K562 (cell line): ENCODE measurements around the gene CCDC87. TPM values are rescaled to one million over a fixed set of nuclear protein-coding genes. Genes with fewer than 3 reads are reported as not detected.

ENCODE experiments used
- ARID2 ChIP-seq: fragments of 450-650 bp; IDR thresholded peaks from 2 replicates; pipeline ENCODE4 v1.6.1; 2017; ENCODE audit warnings: antibody characterized with exemption, mild to moderate bottlenecking
- CC2D1A ChIP-seq: fragments of 450-650 bp; IDR thresholded peaks from 2 replicates; pipeline ENCODE4 v1.6.1; 2017; ENCODE audit warnings: mild to moderate bottlenecking
- CEBPB ChIP-seq: fragments of 450-650 bp; IDR thresholded peaks from 2 replicates; pipeline ENCODE4 v1.6.1; 2016; ENCODE audit warnings: missing genetic modification characterization, missing compliant biosample characterization
- CHCHD3 ChIP-seq: fragments of 250-450 bp; sonication (Bioruptor Pico); IDR thresholded peaks from 2 replicates; pipeline ENCODE4 v2.1.2; 2022; ENCODE audit warnings: mild to moderate bottlenecking
- CTCFL ChIP-seq: IDR thresholded peaks from 2 replicates; pipeline ENCODE4 v1.6.1; 2011; ENCODE audit warnings: borderline replicate concordance, low read depth, mild to moderate bottlenecking, moderate library complexity, low read length; ENCODE audit not compliant: insufficient read depth, poor library complexity, severe bottlenecking
- DEAF1 ChIP-seq: fragments of 450-650 bp; formaldehyde crosslinking; IDR thresholded peaks from 2 replicates; pipeline ENCODE4 v1.4.0; 2020; ENCODE audit warnings: mild to moderate bottlenecking, moderate library complexity
- HSF4 ChIP-seq: fragments of 250-450 bp; sonication (Bioruptor Pico); IDR thresholded peaks from 2 replicates; pipeline ENCODE4 v2.1.2; 2022; ENCODE audit warnings: mild to moderate bottlenecking, moderate library complexity, borderline replicate concordance
- MCM7 ChIP-seq, 2 experiments: fragments of 450-650 bp; IDR thresholded peaks; 2 replicates each; pipeline ENCODE4 v1.6.1; 2016 to 2018
- OTX1 ChIP-seq: fragments of 450-650 bp; formaldehyde crosslinking; IDR thresholded peaks from 2 replicates; pipeline ENCODE4 v1.4.0; 2022; ENCODE audit warnings: mild to moderate bottlenecking
- SMARCC2 ChIP-seq: fragments of 450-650 bp; IDR thresholded peaks from 2 replicates; pipeline ENCODE4 v1.6.1; 2017; ENCODE audit warnings: antibody characterized with exemption, moderate library complexity, mild to moderate bottlenecking, low read depth
- SNRNP70 ChIP-seq: fragments of 200-400 bp; formaldehyde crosslinking; optimal IDR thresholded peaks from 2 replicates; pipeline ENCODE3; 2017; ENCODE audit warnings: low read depth, low read length
- TCF15 ChIP-seq: fragments of 250-450 bp; sonication (Bioruptor Pico); IDR thresholded peaks from 2 replicates; pipeline ENCODE4 v1.8.0; 2022; ENCODE audit warnings: moderate library complexity, mild to moderate bottlenecking, inconsistent platforms
- UBTF ChIP-seq, 2 experiments: IDR thresholded peaks; 2 replicates each; pipeline ENCODE4 v1.6.1; 2012; ENCODE audit warnings: improper control_type of control experiment in 2 of 2, low read depth in 2 of 2, low read length in 2 of 2, borderline replicate concordance in 1 of 2
- ZBTB1 ChIP-seq: sonication (generic); formaldehyde crosslinking; IDR thresholded peaks from 2 replicates; pipeline ENCODE4 v1.8.1; 2023; ENCODE audit warnings: missing genetic modification reagents, low read depth, mild to moderate bottlenecking, borderline replicate concordance
- ZNF23 ChIP-seq: fragments of 250-450 bp; sonication (Bioruptor Pico); IDR thresholded peaks from 2 replicates; pipeline ENCODE4 v1.4.0; 2020; ENCODE audit warnings: mild to moderate bottlenecking
- ZNF239 ChIP-seq: fragments of 250-450 bp; sonication (Bioruptor Pico); IDR thresholded peaks from 2 replicates; pipeline ENCODE4 v1.4.0; 2020; ENCODE audit warnings: mild to moderate bottlenecking
- ZNF583 ChIP-seq: fragments of 250-450 bp; sonication (Bioruptor Pico); IDR thresholded peaks from 2 replicates; pipeline ENCODE4 v1.4.0; 2020
- ZNF695 ChIP-seq: fragments of 450-650 bp; formaldehyde crosslinking; IDR thresholded peaks from 2 replicates; pipeline ENCODE4 v1.4.0; 2020; ENCODE audit warnings: mild to moderate bottlenecking, moderate library complexity
- polyA plus RNA-seq, 8 experiments: library from polyadenylated mRNA; depleted of rRNA in 4 of 8; stranded (reverse) in 5 of 8; unstranded in 3 of 8; fragments of >200 nt; fragmentation: Nextera tagmentation in 2 of 8; fragmentation: Illumina TruSeq in 1 of 8; extraction: Ambion mirVana in 2 of 8; extraction: Trizol in 1 of 8; gene quantifications; 2 replicates each; pipeline versions ENCODE4 v1.2.1 to v1.2.3, GENCODE V29; 2011 to 2014; ENCODE audit warnings: inconsistent platforms in 1 of 8, missing spikeins in 1 of 8
- total RNA-seq, 7 experiments: library from RNA; depleted of rRNA in 6 of 7; stranded (reverse); fragments of >200 nt in 6 of 7; fragmentation: Illumina TruSeq in 2 of 7; extraction: Trizol in 2 of 7; gene quantifications; 2 replicates each; pipeline versions ENCODE4 v1.2.1 to v1.2.3, GENCODE V29; 2011 to 2021; ENCODE audit warnings: low replicate concordance in 1 of 7

CCDC87 gene
- total and polyA plus RNA-seq, 9 of the 15 experiments (the other 6 are each of a cell fraction or from before 2014, with no cell fraction given), result 0.03 to 0.44 (median 0.15) TPM; not detected in 1

- TF ChIP-seq HSF4, result no peak
- no peak for TF ChIP-seq MCM7 (IDR thresholded peaks at IDR 0.05)
- TF ChIP-seq ZBTB1 (CRISPR knock-in tag), result 0 out of 2 replicates have a peak, but pooled peaks have one; percentile 68
- no peak for TF ChIP-seq CC2D1A
- TF ChIP-seq ZNF23 (CRISPR knock-in tag), result no peak
- no peak for TF ChIP-seq CEBPB (tag)
- TF ChIP-seq CHCHD3 (CRISPR knock-in tag), result no peak
- no peak for TF ChIP-seq ARID2
- no peak for TF ChIP-seq ZNF695 (CRISPR knock-in tag)
- TF ChIP-seq TCF15 (CRISPR knock-in tag), result no peak
- no peak for TF ChIP-seq UBTF (IDR thresholded peaks at IDR 0.05; ENCODE audit: borderline replicate concordance in 1 of 2, low read depth in 2 of 2, low read length in 2 of 2)
- no peak for TF ChIP-seq SNRNP70
- TF ChIP-seq DEAF1 (CRISPR knock-in tag), result no peak
- no peak for TF ChIP-seq SMARCC2
- no peak for TF ChIP-seq CTCFL
- TF ChIP-seq ZNF239 (CRISPR knock-in tag), result no peak
- no peak for TF ChIP-seq OTX1 (CRISPR knock-in tag)
- TF ChIP-seq ZNF583, result no peak
Observed at GRCh38 chr11:66568124-66568916, 24.5 kb downstream of the CCDC87 start, which contains the start of gene CTSF (continued).
